ENCODE data around the gene ZDHHC21.

- TF ChIP-seq, protein P1, sequence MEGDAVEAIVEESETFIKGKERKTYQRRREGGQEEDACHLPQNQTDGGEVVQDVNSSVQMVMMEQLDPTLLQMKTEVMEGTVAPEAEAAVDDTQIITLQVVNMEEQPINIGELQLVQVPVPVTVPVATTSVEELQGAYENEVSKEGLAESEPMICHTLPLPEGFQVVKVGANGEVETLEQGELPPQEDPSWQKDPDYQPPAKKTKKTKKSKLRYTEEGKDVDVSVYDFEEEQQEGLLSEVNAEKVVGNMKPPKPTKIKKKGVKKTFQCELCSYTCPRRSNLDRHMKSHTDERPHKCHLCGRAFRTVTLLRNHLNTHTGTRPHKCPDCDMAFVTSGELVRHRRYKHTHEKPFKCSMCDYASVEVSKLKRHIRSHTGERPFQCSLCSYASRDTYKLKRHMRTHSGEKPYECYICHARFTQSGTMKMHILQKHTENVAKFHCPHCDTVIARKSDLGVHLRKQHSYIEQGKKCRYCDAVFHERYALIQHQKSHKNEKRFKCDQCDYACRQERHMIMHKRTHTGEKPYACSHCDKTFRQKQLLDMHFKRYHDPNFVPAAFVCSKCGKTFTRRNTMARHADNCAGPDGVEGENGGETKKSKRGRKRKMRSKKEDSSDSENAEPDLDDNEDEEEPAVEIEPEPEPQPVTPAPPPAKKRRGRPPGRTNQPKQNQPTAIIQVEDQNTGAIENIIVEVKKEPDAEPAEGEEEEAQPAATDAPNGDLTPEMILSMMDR (IDR thresholded peaks at IDR 0.05) = no peak
- no peak for TF ChIP-seq POLR2A (IDR thresholded peaks at IDR 0.05)
Measured at GRCh38 chr9:14686168-14686567, 7.1 kb downstream of the ZDHHC21 start.
